HepG2 (cell line): ENCODE measurements around the gene FRMD8. TPM values are rescaled to one million over a fixed set of nuclear protein-coding genes. Genes with fewer than 3 reads are reported as not detected.
A peak's percentile ranks its signal among the peaks of the same experiment; 100 is the strongest.

ENCODE experiments used
- ATM ChIP-seq: fragments of 450-650 bp; IDR thresholded peaks from 2 replicates; pipeline ENCODE4 v1.7.1; 2017; ENCODE audit warnings: mild to moderate bottlenecking, borderline replicate concordance
- JUND ChIP-seq: sonication (generic); formaldehyde crosslinking; IDR thresholded peaks from 2 replicates; pipeline ENCODE4 v1.8.0; 2022; ENCODE audit warnings: mild to moderate bottlenecking, missing genetic modification reagents
- KDM3A ChIP-seq: IDR thresholded peaks from 2 replicates; pipeline ENCODE4 v1.6.1; 2018; ENCODE audit warnings: low read depth, missing compliant biosample characterization
- NR1H2 ChIP-seq: sonication (generic); formaldehyde crosslinking; IDR thresholded peaks from 2 replicates; pipeline ENCODE4 v1.8.1; 2022; ENCODE audit warnings: low read depth, missing genetic modification reagents, borderline replicate concordance
- PLRG1 ChIP-seq: fragments of 450-650 bp; conservative IDR thresholded peaks from 2 replicates; pipeline ENCODE4 v1.6.1; 2016
- SIN3A ChIP-seq: IDR thresholded peaks from 2 replicates; pipeline ENCODE4 v1.6.1; 2011; ENCODE audit warnings: low read depth, mild to moderate bottlenecking, control low read depth, low read length, borderline replicate concordance
- SIX4 ChIP-seq: sonication (generic); formaldehyde crosslinking; IDR thresholded peaks from 2 replicates; pipeline ENCODE4 v1.4.0; 2020; ENCODE audit warnings: missing genetic modification reagents
- SRSF9 ChIP-seq: fragments of 200-400 bp; formaldehyde crosslinking; IDR thresholded peaks from 2 replicates; pipeline ENCODE4 v1.6.1; 2018; ENCODE audit warnings: borderline replicate concordance, mild to moderate bottlenecking, low read depth, low read length; ENCODE audit not compliant: insufficient read depth, poor library complexity, severe bottlenecking
- ZNF124 ChIP-seq: sonication (generic); formaldehyde crosslinking; IDR thresholded peaks from 2 replicates; pipeline ENCODE4 v1.4.0; 2020; ENCODE audit warnings: missing genetic modification reagents
- ZNF34 ChIP-seq: sonication (generic); formaldehyde crosslinking; IDR thresholded peaks from 2 replicates; pipeline ENCODE4 v1.4.0; 2020; ENCODE audit warnings: mild to moderate bottlenecking, missing genetic modification reagents, borderline replicate concordance
- ZNF484 ChIP-seq: sonication (generic); formaldehyde crosslinking; IDR thresholded peaks from 2 replicates; pipeline ENCODE4 v1.5.1; 2020; ENCODE audit warnings: mild to moderate bottlenecking, low read depth, missing genetic modification reagents, borderline replicate concordance
- ZNF557 ChIP-seq: sonication (generic); formaldehyde crosslinking; IDR thresholded peaks from 2 replicates; pipeline ENCODE4 v1.4.0; 2020; ENCODE audit warnings: missing genetic modification reagents
- ZNF563 ChIP-seq: sonication (generic); formaldehyde crosslinking; IDR thresholded peaks from 2 replicates; pipeline ENCODE4 v1.8.0; 2022; ENCODE audit warnings: mild to moderate bottlenecking, moderate library complexity, missing genetic modification reagents
- ZNF589 ChIP-seq: sonication (generic); formaldehyde crosslinking; conservative IDR thresholded peaks from 2 replicates; pipeline ENCODE4 v1.8.0; 2022; ENCODE audit warnings: mild to moderate bottlenecking, moderate library complexity, missing genetic modification reagents
- ZNF768 ChIP-seq: sonication (generic); formaldehyde crosslinking; IDR thresholded peaks from 2 replicates; pipeline ENCODE4 v1.4.0; 2020; ENCODE audit warnings: missing genetic modification reagents
- ZNF772 ChIP-seq: sonication (generic); formaldehyde crosslinking; IDR thresholded peaks from 2 replicates; pipeline ENCODE4 v1.5.0; 2020; ENCODE audit warnings: mild to moderate bottlenecking, missing genetic modification reagents
- ZSCAN20 ChIP-seq: sonication (generic); formaldehyde crosslinking; IDR thresholded peaks from 2 replicates; pipeline ENCODE4 v1.4.0; 2020; ENCODE audit warnings: missing genetic modification reagents, mild to moderate bottlenecking, borderline replicate concordance
- ZSCAN9 ChIP-seq: IDR thresholded peaks from 2 replicates; pipeline ENCODE4 v1.6.1; 2016; ENCODE audit warnings: borderline replicate concordance
- polyA plus RNA-seq, 8 experiments: library from polyadenylated mRNA; depleted of rRNA in 3 of 8; stranded (reverse) in 7 of 8; unstranded in 1 of 8; fragments of >200 nt; fragmentation: Illumina TruSeq in 4 of 8; extraction: Trizol in 4 of 8; gene quantifications; 2 replicates each; pipeline versions ENCODE4 v1.2.1 to v1.2.3, GENCODE V29; 2011 to 2016; ENCODE audit warnings: low read depth in 4 of 8, missing spikeins in 1 of 8, mixed read lengths in 1 of 8; ENCODE audit not compliant: insufficient read depth in 1 of 8
- total RNA-seq, 5 experiments: library from RNA; depleted of rRNA; stranded (reverse); fragments of >200 nt; fragmentation: Illumina TruSeq; extraction: Trizol; gene quantifications; 2 replicates each; pipeline ENCODE4 v1.2.3, GENCODE V29; 2016; ENCODE audit warnings: low read depth in 1 of 5
- TF ChIP-seq, protein P1 (sequence below): sonication (generic); formaldehyde crosslinking; IDR thresholded peaks from 2 replicates; pipeline ENCODE4 v1.8.0; 2022; ENCODE audit warnings: mild to moderate bottlenecking, missing genetic modification reagents, moderate library complexity
- TF ChIP-seq, protein P2 (sequence below): IDR thresholded peaks from 2 replicates; pipeline ENCODE4 v1.6.1; 2016; ENCODE audit warnings: low read depth
- TF ChIP-seq, protein P3 (sequence below): sonication (generic); formaldehyde crosslinking; IDR thresholded peaks from 2 replicates; pipeline ENCODE4 v1.5.0; 2020; ENCODE audit warnings: missing genetic modification reagents
- TF ChIP-seq, protein P4 (sequence below): sonication (generic); formaldehyde crosslinking; IDR thresholded peaks from 2 replicates; pipeline ENCODE4 v1.8.0; 2022; ENCODE audit warnings: missing genetic modification reagents, mild to moderate bottlenecking, borderline replicate concordance
- TF ChIP-seq, protein P5 (sequence below): sonication (generic); formaldehyde crosslinking; IDR thresholded peaks from 2 replicates; pipeline ENCODE4 v1.8.0; 2022; ENCODE audit warnings: mild to moderate bottlenecking, missing genetic modification reagents; ENCODE audit not compliant: insufficient replicate concordance

FRMD8 gene
- total and polyA plus RNA-seq, 2 of the 13 experiments (the other 11 are each of a cell fraction or from before 2014, with no cell fraction given) = 5.8 to 20.6 TPM

DNA sequence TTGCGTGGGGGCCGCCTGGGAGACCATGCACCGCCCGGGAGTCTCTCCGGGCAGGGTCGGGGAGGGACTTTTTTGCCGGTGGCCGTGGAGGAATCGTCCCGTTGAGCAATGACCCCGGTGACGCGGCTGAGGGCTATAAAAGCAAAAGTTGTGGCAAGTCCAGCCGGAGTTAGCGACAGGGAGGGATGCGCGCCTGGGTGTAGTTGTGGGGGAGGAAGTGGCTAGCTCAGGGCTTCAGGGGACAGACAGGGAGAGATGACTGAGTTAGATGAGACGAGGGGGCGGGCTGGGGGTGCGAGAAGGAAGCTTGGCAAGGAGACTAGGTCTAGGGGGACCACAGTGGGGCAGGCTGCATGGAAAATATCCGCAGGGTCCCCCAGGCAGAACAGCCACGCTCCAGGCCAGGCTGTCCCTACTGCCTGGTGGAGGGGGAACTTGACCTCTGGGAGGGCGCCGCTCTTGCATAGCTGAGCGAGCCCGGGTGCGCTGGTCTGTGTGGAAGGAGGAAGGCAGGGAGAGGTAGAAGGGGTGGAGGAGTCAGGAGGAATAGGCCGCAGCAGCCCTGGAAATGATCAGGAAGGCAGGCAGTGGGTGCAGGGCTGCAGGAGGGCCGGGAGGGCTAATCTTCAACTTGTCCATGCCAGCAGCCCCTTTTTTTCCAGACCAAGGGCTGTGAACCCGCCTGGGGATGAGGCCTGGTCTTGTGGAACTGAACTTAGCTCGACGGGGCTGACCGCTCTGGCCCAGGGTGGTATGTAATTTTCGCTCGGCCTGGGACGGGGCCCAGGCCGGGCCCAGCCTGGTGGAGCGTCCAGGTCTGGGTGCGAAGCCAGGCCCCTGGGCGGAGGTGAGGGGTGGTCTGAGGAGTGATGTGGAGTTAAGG, 36.4 kb downstream of the FRMD8 start, which contains the start of gene NEAT1 (continued):
- TF ChIP-seq, protein P1, sequence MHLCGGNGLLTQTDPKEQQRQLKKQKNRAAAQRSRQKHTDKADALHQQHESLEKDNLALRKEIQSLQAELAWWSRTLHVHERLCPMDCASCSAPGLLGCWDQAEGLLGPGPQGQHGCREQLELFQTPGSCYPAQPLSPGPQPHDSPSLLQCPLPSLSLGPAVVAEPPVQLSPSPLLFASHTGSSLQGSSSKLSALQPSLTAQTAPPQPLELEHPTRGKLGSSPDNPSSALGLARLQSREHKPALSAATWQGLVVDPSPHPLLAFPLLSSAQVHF (CRISPR knock-in tag) = 0 out of 2 replicates have a peak, but pooled peaks have one; percentile 42
- no peak for TF ChIP-seq PLRG1
- TF ChIP-seq ZSCAN9 (CRISPR knock-in tag) = no peak; the same call in 1 of the 2 replicates
- peak; percentile 60; the same call in 1 of the 2 replicates for TF ChIP-seq JUND (CRISPR knock-in tag)
- TF ChIP-seq ZNF563 (CRISPR knock-in tag) = no peak
- TF ChIP-seq SIN3A = peak; percentile 98
- TF ChIP-seq ZNF768 (CRISPR knock-in tag) = no peak; the same call in 1 of the 2 replicates
- peak; percentile 30; the same call in 1 of the 2 replicates for TF ChIP-seq KDM3A (CRISPR knock-in tag)
- TF ChIP-seq SIX4 (CRISPR knock-in tag) = peak; percentile 65; the same call in 1 of the 2 replicates
- TF ChIP-seq ATM = no peak
- TF ChIP-seq, protein P2, sequence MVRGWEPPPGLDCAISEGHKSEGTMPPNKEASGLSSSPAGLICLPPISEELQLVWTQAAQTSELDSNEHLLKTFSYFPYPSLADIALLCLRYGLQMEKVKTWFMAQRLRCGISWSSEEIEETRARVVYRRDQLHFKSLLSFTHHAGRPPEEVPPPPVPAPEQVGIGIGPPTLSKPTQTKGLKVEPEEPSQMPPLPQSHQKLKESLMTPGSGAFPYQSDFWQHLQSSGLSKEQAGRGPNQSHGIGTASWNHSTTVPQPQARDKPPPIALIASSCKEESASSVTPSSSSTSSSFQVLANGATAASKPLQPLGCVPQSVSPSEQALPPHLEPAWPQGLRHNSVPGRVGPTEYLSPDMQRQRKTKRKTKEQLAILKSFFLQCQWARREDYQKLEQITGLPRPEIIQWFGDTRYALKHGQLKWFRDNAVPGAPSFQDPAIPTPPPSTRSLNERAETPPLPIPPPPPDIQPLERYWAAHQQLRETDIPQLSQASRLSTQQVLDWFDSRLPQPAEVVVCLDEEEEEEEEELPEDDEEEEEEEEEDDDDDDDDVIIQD (CRISPR knock-in tag) = 0 out of 2 replicates have a peak, but pooled peaks have one; percentile 10
- TF ChIP-seq ZNF772 (CRISPR knock-in tag) = no peak
- TF ChIP-seq ZNF124 (CRISPR knock-in tag) = no peak
- TF ChIP-seq ZNF557 (CRISPR knock-in tag) = peak; percentile 87; the same call in 1 of the 2 replicates
- TF ChIP-seq ZNF484 (CRISPR knock-in tag) = no peak
- no peak; the same call in 1 of the 2 replicates for TF ChIP-seq ZNF589 (CRISPR knock-in tag)
- TF ChIP-seq, protein P3, sequence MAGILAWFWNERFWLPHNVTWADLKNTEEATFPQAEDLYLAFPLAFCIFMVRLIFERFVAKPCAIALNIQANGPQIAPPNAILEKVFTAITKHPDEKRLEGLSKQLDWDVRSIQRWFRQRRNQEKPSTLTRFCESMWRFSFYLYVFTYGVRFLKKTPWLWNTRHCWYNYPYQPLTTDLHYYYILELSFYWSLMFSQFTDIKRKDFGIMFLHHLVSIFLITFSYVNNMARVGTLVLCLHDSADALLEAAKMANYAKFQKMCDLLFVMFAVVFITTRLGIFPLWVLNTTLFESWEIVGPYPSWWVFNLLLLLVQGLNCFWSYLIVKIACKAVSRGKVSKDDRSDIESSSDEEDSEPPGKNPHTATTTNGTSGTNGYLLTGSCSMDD (CRISPR knock-in tag) = peak; percentile 85
- TF ChIP-seq ZNF34 (CRISPR knock-in tag) = no peak
- TF ChIP-seq NR1H2 (CRISPR knock-in tag) = peak; percentile 80; the same call in 1 of the 2 replicates
- no peak for TF ChIP-seq SRSF9
- TF ChIP-seq, protein P4, sequence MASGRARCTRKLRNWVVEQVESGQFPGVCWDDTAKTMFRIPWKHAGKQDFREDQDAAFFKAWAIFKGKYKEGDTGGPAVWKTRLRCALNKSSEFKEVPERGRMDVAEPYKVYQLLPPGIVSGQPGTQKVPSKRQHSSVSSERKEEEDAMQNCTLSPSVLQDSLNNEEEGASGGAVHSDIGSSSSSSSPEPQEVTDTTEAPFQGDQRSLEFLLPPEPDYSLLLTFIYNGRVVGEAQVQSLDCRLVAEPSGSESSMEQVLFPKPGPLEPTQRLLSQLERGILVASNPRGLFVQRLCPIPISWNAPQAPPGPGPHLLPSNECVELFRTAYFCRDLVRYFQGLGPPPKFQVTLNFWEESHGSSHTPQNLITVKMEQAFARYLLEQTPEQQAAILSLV (CRISPR knock-in tag) = no peak; the same call in 1 of the 2 replicates
- TF ChIP-seq ZSCAN20 (CRISPR knock-in tag) = peak; percentile 67; the same call in 1 of the 2 replicates
- TF ChIP-seq, protein P5, sequence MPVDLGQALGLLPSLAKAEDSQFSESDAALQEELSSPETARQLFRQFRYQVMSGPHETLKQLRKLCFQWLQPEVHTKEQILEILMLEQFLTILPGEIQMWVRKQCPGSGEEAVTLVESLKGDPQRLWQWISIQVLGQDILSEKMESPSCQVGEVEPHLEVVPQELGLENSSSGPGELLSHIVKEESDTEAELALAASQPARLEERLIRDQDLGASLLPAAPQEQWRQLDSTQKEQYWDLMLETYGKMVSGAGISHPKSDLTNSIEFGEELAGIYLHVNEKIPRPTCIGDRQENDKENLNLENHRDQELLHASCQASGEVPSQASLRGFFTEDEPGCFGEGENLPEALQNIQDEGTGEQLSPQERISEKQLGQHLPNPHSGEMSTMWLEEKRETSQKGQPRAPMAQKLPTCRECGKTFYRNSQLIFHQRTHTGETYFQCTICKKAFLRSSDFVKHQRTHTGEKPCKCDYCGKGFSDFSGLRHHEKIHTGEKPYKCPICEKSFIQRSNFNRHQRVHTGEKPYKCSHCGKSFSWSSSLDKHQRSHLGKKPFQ (CRISPR knock-in tag) = no peak
